Stimulated activated CD8-positive, alpha-beta memory T cell treated with anti-CD3 and anti-CD28 coated beads, Interleukin-4, amount 100 ng/mL, for 48 hours (primary cell): Measurements from ENCODE around the gene USP11.

ENCODE experiments used
- DNase-seq: peaks from one replicate; pipeline ENCODE4 v3.0.0-alpha.2; 2020

Gene USP11

GRCh38 chrX:47232803-47233332 lies at the start of gene USP11:
TSS of gene USP11 (plus strand) at chrX:47233009. CDS start at chrX:47233044, 35 bp downstream.
- DNase-seq, result peak; percentile 68

GRCh38 chrX:47184486-47184885 lies 48.3 kb upstream of the USP11 start:
- no peak for DNase-seq

- no peak for DNase-seq
Measured at GRCh38 chrX:47185241-47185640, 47.6 kb upstream of the USP11 start.

DNA sequence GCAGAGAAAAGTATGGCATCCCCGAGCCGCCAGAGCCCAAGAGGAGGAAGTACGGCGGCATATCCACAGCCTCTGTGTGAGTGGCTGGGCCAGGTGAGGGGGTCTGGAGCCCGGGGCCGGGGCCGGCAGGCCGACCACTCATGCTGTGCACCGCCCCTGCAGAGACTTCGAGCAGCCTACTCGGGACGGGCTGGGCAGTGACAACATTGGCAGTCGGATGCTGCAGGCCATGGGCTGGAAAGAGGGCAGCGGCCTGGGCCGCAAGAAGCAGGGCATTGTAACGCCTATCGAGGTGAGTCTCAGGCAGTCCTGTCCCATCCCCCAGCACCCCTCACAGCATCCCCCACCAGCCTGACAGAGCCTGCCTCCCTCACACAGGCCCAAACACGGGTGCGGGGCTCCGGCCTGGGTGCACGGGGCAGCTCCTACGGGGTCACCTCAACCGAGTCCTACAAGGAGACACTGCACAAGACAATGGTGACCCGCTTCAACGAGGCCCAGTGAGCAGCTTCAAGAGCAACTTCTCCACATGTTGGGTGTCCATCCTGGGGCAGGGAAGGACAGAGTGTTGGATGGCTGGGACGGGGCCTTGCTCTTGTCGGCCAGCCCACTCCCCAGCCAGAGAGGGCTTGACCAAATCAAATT lies 46.6 kb upstream of the USP11 start:
- no peak for DNase-seq

DNA sequence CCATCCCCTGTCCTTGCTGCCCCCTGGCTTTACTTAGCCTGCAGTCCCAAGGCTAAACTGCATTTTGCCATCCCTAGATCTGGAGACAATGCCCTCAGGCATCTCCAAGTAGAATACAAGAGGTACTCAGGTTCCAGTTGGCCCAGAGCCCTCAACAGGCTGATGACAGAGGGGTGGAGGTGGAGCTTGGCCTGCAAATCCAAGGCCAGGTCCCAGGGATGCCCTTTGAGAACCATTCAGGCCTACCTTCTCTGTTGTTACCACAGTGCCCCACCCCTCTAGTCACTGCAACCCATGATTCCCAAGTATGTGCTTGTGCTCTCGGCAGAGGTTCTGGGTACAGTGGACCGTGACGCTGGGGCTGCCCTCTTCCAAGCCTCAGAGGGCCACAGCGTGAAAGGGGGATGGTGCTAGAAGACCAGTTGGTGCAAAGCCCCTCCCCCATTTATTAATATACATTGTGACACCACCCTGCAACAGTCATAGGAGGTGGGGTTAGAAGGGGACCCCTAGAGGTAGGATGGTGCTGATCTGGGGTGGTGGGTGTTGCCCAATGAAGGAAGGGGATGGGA lies 45.6 kb upstream of the USP11 start:
- no peak for DNase-seq

GRCh38 chrX:47189906-47190305 lies 42.9 kb upstream of the USP11 start:
- no peak for DNase-seq

GRCh38 chrX:47190445-47191269 lies 42.2 kb upstream of the USP11 start:
- peak; percentile 85 for DNase-seq

DNA sequence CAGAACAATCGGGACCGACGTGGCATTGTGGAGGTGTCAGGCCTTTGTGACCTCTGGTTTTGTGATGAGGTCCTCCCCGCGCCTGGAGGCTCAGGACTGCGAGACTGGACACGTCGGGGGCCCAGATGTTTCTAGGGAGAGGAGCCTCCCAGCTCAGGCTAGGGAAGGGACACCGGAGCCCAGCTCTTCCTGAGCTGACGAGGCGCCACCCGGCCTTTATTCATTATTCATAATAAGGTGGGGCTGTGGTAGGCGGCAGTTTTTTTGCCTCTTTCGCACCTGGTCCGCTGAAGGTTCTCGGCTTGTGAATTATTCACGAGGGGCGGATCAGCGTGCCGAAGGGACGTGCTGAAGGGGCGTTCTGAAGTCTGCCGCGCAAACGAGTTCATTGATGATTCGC lies 41.5 kb upstream of the USP11 start:
- peak; percentile 56 for DNase-seq

DNA sequence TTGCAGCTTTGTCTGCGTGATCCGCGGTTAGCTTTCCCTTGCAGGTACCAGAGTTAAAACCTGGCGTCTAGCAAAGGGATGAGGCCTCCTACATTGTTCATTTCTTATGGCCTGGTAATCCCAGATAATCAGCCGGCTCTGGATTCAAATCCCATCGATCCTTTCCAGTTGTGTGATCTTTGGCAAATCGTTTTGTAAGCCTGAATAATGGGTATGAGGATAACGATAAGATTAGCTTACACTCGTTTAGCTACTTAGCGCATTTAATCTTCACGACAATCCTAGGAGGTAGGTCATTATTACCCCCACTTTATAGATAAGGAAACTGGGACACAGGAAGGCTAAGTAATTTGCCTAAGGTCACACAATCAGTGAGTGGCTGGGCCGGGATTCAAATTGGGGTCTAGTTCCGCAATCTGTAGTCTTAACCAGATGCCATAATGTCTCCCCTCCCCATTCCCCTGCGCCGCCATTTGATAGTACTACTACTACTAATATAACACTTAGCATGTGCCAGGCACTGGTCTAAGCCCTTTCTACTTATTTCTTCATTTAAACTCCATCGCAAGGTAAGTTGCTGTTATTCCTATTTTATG lies 40.9 kb upstream of the USP11 start:
- DNase-seq, result no peak

- DNase-seq, result peak; percentile 91
Measured at GRCh38 chrX:47193475-47194193, 39.2 kb upstream of the USP11 start, which contains the start of gene UBA1. TSS of gene UBA1 (plus strand) at chrX:47193829. CDS start at chrX:47198803, 4,974 bp downstream.

DNA sequence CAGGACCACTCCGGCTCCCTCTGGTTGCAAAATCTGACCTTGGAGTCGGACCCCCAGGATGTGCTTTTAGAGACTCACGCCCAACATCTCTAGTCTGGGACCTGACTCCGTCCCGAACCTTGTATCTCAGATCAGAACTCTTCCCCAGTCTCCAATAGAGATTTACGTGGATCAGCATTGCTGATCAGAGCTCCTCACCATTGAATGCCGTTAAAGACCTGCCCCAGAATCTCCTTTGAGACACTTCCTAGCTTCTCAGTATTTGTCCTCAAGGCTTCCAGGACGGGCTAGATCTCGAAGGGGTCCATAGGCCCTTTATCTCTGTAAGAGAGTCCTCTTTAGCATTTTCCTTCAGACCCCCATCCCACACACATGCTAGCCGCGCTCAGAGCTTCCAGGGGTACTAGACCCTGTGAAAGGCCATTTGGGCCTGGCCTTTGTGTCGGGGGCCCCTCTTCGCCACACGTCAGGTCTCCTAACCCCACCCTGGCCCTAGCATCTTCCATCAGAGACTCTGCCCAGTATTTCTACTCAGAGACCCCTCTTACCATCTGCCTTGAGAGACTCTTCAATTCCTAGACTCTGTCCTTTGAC lies 38.5 kb upstream of the USP11 start:
- no peak for DNase-seq

DNA sequence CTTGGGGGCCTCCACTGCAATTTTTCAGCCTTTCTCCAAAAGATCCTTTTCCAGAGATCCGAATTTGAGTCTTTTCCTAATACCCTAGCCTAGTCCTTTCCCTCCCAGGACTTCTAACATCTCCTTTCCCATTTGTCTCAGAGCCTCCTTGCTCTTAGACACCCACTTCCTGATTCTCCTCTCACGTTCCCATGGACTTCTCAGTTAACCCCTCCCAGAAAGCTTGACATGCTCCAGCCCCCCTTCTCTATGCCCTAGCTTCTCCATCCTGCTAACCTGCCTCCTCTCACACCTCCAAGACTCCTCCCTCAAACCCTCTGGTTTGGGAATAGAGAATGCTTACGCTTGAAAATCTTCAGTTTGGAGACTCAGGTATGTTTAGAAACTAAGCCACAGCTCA lies 36.7 kb upstream of the USP11 start:
- DNase-seq, result no peak

DNA sequence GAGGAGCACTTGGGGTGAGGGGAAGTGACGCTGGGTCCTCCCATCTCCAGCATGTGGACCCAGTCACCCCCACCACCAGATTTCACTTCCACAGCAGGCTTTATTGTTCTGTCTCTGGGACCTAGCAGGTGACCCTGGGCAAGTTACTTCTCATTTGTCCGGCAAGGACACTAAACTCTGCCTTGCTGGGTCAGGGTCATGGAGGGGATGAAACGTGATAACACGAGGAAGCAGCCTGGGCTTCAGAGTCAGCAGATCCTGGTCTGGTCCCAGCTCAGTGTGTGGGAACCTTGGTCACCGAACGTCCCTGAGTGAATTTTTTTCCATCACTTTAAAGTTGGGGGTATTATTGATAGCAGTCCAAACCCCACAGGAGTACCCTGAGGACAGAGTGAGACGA lies 35.3 kb upstream of the USP11 start:
- DNase-seq, result no peak

GRCh38 chrX:47198026-47198686 lies 34.7 kb upstream of the USP11 start:
- no peak for DNase-seq

DNA sequence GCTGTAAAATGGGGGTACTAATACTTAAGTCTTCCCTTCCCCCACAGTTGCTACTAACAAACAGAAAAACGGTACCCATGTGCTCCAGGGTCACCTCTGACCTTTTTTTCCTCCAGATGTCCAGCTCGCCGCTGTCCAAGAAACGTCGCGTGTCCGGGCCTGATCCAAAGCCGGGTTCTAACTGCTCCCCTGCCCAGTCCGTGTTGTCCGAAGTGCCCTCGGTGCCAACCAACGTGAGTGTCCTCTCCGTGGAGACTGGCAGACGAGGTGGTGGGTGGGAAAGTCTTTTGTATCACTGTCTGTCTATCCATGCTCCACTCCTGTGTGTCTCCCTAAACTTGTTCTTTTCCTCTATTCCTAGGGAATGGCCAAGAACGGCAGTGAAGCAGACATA lies 34.1 kb upstream of the USP11 start:
- DNase-seq, result no peak

- no peak for DNase-seq
Measured at GRCh38 chrX:47199286-47199685, 33.5 kb upstream of the USP11 start.

GRCh38 chrX:47200385-47201150 lies 32.2 kb upstream of the USP11 start:
- no peak for DNase-seq

GRCh38 chrX:47201345-47201944 lies 31.4 kb upstream of the USP11 start:
- no peak for DNase-seq

GRCh38 chrX:47202316-47202715 lies 30.5 kb upstream of the USP11 start:
- DNase-seq, result no peak

DNA sequence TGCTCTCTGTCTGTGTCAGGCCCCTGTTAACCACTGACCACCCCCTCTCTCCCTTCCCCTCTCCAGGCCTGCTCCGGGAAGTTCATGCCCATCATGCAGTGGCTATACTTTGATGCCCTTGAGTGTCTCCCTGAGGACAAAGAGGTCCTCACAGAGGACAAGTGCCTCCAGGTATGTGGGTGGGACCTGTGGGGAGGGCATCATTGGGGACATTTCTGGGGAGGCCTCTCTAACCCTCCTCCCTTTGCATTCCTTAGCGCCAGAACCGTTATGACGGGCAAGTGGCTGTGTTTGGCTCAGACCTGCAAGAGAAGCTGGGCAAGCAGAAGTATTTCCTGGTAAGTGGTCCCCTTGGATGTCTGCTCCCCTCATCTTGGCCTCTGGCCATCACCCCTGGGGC lies 29.9 kb upstream of the USP11 start:
- DNase-seq, result no peak
